ENCODE data around the gene ZNF618.
A peak's percentile ranks its signal among the peaks of the same experiment; 100 is the strongest.
"Not testable (repeated sequence)": the region's sequence is repeated elsewhere in the genome, so short reads cannot be mapped to it uniquely, and the experiment has no call there.

Gene ZNF618

DNA sequence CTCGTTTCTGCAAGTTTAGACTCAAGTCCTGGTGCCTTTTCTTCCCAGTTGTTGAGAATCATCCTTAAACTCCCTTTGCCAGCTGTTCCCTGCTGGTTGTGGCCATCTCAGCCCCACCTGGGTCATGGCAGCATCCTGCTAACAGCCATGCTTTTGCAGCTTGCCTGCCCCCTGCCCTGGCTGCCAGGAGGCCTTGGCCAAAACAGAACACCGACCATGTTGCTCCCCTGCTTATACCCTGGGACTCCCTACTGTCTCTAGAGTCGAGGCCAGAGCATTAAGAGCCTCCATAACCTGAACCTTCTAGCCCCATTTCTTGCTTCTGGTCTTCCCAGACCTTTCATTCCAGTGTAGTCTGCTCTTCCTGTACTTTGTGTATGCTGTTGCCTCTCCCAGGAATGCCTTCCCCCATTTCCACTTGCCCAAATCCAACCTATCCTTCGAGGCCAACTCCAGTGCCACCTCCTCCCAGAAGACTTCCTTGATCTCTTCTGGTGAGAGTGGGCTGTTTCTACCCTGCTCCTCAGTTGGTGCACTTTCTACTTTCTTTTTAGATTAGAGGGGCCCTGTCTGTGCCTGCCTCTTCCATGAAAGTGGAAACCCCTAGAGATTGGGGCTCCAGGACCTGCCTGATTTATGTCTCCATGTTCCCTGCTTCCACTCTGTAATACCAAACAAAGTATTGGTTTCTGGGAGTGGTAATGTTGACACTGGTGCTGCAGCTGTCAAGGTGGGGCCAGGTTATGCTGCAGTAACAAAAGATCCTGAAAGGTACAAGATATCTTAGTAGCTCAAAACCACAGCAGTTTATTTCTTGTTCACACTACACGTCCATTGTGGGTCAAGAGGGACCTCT is 113.8 kb downstream of the ZNF618 start:
- no peak for DNase-seq

DNA sequence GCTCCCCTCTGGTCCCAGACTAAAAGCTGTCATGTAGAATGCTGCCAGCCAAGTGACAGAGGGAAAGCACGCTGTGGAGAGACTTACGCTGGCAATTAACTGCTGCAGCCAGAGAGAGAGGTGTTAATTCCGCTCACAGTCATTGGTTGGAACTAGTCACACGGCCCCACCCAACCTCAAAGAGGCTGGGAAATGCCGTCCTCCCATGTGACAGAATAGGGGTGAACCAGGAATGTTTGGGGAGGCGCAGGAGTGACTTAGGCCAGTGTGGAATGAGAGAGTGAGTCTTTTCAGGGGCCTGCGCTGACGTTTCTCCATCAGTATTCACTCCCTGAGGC is 114.4 kb downstream of the ZNF618 start:
- no peak for DNase-seq

DNA sequence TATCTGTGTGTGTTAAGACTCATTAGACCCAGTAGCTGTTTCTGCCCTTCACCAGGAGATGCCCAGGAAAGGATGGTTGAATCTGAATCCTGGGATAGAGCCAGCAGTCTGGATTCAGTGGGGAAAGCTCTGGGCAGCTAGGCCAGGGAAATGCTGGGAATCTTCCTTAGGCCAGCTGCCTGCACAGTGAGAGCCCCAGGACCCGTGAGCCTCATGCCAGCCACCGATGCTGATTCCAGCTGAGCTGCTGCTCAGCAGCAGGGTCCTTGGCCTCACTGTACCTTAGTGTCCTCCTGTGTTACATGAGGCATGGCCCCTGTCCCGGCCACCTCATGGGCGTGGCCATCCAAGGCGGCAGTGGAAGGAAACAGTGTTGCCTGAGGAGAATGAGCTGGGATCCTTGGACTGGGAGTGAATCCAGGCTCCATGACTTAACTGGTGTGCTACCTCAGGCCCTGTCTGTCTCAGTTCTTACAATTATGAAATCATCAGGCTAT is 114.9 kb downstream of the ZNF618 start:
- DNase-seq: no peak

DNA sequence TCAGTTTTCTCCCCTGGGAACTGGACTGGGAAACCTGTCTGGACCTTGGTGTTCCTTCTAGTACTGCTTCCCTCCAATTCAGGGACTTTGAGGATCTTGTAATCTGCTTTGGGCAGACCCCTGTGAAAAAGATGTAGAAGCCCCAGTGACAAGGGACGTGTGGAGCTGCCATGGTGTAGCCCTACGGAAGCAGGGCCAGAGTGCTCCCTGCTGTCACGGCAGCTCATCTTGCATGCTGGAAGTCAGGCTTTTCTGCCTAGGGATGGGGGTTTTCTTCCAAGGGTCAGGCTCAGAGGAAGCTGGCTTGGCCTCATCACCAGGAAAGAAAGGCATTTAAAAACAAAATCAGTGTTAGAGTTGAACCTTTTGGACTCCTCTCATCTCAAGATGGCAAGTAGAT is 115.6 kb downstream of the ZNF618 start:
- DNase-seq: no peak

DNA sequence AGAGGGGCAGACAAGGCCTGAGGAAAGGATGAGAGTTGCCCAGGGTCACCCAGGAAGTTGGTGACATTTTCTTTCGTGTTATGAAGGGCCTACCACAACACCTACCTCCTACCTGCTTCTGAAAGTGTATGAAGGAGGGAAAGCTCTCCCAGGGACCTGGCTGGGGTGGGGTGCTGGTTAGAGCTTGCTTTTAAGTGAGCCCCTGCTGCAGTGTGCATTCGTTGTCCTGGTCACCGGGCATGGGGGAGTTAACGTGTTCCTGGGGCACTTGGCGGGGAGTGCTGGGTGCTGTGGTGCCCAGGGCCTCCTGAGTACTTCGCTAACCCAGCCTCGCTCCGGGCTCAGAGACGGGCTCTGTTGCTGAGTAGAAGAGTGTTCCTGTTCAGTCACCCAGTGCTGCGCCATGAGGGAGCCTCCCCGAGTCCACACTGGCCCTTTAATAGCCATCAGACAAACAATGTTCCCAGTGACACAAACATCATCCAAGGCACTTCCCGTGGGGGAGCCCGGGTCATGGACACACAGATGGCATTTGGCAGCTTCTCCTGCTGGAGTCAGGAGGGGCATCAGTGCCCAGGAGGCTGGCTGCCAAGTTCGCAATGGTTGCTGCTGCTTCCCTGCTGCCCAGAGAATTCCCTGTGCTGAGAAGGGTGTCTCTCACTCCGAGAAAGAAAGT is 116.3 kb downstream of the ZNF618 start:
- no peak for DNase-seq

DNA sequence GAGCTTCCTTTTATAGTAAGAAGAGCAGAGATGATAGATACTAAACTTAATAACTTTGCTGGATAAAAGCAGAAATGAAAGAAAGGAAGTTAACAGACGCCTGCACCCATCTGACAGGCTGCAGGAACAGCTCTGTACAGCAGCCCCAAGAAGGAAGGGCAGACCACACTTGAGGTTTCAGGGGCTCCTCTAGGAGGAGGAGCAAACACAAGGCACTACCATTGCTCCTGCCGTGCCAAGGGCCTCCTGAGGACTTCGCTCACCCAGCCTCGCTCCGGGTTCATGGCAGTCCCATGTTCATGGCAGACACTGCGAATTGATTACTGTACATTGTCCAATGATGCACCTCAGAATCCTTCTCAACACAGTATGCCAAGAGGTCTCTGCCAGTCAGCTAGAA is 116.9 kb downstream of the ZNF618 start:
- no peak for DNase-seq

DNA sequence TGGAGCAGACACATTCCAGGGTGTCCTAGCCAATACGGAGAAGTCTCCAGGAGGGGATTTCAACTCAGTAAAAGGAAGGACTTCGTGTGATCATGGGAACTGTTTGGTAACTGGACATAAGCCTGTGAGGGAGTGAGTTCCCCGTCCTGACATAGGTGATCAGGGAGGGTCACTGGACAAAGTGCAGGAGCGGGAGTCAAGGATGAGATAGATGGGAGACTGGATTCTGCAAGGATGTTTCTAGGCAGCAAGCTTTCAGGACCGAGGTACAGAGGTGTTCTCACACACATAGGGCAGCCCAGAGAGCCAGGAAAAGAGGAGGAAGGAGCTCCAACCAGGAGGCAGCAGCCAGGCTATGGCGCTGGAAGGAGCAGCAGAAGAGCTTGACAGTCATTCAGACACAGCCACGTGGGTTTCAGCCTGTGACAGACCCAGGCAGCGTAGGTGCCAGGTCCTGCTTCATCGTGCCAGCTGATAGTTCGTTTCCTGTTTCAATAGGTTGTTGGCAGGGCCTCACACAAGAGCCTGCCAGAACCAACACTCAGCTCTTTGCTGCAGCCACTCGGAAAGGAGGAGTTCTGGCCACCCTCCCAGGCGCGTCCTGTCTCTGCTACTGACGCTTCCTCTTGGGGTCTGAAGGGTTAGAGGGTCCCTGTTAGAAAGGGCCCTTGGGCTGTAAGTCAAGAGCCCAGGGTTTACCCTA is 117.9 kb downstream of the ZNF618 start:
- peak; percentile 6 for DNase-seq

DNA sequence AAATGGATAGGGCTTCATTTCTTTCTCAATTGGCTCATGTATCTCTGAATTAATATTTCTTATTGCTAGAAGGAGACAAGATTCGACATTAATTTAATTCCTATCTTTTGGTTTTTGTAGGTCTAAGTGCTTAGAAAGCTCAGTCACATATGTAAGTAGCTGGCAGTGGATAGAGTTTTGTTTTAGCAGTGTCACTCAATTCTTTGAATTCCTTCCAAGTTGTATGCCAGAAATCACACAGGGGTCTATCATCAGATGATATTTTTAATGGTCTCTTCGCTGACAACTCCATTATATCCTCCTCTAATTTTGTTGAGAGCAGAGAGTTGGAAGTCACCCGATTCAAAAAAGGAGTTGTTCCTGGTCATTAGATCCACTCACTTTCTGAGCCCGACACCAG is 119.3 kb downstream of the ZNF618 start:
- DNase-seq: no peak

DNA sequence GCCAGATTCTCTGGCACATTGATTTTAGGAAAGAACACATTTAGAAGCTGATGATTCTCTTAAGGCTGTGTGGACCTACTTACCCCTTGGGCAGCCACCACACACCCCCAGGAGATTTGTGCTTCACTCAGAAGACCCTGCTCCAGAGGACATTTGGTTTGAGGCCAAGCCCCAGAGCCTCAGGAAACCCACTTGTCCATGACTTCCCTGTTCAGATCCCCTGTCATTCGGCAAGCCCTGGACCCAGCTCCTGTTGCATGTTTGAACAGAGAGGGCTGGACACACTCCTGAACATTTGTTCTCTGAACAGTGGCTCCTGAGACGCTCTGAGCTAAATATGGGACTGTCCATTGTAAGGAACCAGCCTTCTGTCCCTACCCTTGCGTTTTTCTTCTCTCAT is 119.9 kb downstream of the ZNF618 start:
- no peak for DNase-seq

DNA sequence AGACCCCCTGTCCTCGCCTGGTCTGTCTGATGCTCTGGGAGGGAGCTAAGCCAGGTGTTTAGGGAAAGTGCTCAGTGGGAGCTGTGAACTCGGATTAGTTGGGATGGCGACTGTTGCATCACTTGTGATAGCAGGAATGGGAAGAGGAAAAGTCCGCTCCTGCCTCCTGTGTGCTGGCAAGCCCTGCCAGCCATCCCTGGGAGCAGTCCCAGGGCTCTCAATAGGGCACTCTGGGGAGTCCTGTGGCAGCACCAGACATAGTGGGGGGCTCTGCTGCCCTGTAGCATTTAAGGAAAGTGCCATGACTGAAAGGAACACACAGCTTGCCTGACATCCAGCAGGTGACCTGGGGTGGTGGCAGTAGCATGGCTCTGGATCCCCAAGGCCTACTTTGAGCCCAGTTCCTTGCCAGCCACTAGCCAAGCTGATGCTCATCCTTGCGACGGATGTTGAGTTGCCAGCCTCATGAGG is 120.5 kb downstream of the ZNF618 start:
- DNase-seq: no peak

DNA sequence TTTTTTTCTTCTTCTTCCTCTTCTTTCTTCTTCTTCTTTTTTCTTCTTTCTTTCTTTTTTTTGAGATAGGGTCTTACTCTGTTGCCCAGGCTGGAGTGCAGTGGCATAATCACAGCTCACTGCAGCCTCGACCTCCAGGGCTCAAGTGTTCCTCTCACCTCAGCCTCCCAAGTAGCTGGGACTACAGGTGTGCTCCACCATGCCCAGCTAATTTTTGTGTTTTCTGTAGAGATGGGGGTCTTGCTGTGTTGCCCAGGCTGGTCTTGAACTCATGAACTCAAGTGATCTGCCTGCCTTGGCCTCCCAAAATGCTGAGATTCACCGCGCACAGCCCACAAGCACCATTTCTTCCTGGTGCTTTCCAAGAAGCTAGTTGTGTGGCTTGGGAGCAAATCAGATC is 121.0 kb downstream of the ZNF618 start:
- not testable (repeated sequence) for DNase-seq

DNA sequence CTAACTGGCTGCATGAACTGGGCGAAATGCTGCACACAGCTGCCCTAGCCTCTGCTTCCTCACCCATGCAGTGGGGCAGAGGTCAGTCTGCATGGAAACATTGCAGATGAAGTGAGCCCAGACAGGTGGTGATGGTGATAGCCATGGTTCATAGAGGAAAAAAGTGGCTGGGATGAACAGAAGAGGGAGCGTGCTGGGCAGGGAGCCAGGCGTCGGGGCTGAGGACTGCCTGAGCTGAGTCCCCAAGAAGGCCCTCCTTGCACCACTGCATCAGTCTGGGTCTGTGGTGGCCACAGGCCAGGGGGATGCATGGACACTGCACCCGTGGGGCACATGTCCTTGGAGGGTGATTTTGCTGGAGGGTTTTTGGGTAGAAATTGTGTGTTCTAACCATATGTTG is 121.5 kb downstream of the ZNF618 start:
- no peak for DNase-seq

DNA sequence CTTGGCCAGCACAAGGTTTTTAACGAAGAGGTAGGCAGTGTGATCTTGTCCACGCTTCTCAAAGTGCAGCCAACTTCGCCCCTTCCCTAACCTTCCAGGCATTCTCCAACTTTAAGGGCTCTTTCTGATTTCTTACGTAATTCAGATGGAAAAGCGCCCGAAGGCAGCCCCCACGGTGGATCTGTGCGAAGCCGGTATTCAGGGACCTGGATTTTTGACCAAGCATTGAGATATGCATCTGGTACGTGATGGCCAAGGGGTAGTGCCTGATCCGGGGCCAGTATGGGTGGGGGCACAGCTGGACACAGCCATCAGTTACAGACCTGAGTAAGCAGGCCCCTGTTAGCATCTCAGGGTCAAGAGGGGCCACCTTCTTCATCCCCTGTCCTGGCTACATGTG is 122.0 kb downstream of the ZNF618 start:
- DNase-seq: no peak

DNA sequence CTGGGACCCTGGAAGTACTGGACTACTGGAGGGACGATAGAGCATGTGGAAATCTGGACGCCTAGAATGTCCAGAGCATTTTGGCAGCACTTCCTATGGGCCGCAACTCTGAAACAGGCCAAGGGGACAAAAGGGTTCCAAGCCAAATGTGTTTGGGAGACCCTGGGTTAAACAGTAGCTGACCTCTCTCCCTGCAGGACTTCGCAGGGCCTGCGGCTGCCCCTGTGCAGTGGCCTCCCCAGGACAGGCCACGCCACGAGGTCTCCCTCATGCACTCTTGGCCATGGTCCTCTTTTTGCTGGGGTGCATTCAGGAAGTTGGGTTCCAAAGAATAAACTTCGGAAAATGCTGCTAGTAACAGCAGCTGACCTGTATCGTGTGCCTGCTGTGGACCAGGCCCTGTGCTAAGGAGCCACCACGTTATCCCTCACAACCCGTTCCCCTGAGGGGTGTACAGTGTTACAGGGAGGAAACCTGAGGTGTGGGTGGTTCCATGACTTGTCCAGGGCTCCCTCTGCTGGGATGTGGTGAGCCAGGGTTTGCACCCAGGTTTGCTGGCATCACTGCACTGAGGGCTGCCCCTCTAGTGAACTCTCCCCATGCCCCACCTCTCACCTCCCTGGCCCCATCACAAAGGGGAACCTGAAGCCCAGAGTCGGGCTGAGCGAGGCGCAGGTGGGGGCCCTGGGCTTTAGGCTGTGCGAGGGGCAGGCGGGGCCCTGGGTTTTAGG is 122.6 kb downstream of the ZNF618 start:
- no peak for DNase-seq

DNA sequence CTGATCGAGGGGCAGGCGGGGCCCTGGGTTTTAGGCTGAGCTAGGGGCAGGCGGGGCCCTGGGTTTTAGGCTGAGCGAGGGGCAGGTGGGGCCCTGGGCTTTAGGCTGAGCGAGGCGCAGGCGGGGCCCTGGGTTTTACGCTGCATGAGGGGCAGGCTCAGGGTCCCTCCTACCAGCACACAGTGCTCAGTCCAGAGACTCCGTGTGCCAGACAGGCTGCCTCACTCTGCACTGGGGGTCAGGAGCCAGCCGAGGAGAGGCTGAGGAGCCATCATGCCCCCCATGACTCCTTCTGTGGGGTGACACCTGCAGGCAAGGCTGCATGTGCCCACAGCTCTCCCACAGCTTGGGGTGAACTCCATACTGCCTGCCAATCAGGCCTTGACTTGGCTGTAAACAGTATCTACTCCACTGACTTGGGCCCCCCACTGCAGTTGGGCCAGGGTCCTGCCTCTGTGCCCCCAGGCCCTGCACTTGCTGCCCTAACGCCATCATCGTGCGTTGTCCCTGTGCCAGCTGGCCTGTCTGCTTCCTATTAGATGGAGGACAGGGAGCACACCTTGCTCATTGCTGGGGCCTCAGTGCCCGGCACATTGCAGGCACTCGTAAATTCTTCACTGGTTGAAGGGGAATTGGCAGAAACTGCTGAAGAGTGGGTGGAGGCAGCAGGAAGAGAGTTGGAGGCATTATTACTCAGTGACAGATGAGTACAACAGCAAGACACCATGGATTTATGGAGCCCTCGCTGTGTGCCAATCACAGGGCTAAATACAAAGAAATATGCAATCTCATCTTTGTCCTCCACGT is 123.3 kb downstream of the ZNF618 start:
- DNase-seq: no peak

DNA sequence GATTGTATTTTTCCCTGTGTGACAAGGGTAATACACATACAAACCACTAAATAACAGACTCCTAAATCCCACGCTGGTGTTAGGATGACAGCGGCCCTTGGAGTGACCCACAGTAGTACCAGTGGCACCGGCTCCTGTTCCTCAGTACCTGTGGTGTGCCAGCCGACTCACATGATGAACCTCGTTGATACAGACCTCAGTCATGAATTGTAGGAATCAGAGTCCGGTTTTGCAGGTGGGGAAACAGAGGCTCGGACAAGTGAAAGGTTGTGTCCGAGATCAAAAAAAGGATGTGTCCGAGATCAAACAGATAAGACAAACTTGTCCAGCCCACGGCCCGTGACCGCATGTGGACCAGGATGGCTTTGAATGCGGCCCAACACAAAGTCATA is 124.0 kb downstream of the ZNF618 start:
- no peak for DNase-seq

DNA sequence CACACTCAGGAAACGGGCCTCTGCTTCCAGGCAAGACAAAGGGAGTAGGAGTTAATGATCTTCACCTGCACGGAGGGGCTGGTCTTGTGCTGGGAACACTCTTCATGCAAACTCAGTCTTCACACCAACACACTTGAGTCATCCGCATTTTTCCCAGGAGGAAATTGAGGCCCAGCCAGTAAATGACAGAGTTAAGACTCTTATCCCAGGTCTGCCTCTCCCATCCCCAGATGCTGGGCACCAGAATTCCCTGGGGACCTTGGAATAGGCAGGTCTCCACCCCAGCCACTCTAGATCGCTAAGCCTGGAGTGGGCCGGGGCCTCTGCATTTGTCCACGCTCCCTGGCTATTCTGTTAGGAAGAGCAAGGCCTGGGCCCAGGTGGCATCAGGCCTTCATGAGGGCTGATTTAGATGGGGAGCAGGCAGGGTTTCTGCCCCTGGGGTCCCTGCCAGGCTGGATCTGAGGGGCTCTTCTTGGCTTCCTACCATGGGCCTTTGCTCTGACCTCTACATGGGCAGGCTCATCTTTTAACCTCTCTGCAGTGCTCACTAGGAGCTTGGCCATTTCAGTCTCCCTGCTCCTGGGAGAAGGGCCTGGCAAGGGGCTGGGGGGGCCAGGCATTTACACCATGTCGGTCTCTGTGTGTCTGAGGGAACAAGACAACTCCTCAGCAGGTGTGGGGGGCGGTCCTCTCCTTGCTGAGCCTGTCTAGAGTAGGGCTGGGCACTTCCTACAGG is 124.7 kb downstream of the ZNF618 start:
- no peak for DNase-seq

DNA sequence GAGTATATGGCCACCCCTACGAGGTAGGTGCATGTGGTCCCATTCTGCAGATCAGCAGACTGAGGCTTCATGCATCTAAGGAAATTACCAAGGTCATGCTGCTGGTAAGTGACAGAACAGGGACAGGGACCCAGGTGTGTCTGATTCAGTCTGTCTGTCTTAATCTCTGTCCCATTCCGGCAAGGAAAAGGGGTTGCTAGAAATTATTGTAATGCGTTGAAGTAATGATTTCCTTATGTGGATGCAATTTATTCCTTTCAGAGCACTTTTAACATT is 125.2 kb downstream of the ZNF618 start:
- no peak for DNase-seq

DNA sequence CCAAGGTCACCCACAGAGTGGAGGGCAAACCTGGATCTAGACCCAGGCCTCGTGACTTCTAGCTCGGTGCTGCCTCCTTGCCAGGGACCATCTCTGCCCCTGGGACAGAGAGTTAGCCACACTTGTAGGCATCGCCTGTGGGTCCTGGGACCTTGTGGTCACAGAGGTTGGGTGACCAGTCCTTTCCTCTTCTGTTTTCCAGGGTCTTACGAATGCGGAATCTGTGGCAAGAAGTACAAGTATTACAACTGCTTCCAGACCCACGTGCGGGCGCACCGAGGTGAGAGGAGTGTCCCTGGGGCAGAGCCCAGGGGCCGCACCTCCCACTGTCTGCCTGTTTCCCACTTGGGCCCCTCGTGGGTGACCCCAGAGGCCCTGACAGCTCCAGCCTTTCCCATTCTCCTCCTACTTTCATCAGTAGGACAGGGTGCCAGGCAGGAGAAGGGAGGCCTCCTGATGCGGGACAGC is 125.7 kb downstream of the ZNF618 start:
- no peak for DNase-seq

DNA sequence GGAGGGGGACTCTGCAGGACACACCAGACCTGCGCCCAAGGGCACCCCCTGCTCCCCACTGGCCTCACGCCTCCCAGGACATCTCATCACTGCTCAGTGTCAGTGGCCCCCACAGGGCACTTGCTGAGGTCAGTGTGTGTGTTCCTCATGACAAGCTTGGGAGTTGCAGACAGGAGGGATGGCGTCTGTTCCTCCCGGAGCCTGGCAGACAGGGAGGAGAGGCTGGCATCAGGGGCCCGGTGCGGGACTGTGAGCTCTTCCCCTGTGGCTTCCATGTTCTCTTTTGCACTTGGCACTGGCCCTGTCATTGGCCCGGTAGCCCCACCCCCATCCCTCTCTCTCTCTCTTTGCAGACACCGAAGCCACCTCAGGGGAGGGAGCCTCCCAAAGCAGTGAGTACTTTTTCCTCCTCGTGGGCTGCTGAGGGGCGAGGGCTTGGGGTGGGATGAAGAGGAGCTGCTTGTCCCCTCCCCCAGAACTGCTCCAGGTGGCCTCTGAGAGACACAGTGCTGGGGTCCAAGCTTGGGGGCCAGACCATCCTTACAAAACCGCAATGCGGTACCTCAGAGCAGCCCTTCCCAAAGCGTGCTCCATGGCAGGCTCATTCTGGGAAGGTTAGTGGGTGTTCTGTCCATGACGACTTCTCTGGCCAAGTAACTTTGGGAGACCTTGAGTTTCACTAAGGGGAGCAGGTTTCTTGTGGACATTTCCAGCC is 126.3 kb downstream of the ZNF618 start:
- DNase-seq: no peak

DNA sequence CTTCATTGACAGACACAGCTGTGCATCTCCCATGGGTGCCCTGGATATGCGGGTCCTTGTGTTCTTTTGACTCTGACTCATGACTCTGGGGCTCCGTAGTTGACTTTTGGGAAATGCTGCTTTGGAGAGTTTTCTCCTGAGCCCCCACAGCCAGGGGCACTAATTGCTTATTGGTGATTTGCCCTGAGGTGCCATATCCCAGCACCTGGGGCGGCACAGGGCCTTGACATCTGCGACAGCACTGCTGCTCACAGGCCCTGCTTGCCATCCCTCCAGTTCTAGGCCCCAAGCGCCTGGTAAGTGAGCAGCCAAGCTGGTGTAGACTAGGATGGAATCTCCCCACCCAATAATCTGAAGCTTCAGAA is 126.9 kb downstream of the ZNF618 start:
- DNase-seq: no peak
